Endodermal cell (in vitro differentiated cells): ENCODE data around the gene EXOC3L2. TPM values are rescaled to one million over a fixed set of nuclear protein-coding genes. Genes with fewer than 3 reads are reported as not detected.

Experiments
- DNase-seq: peaks from one replicate; pipeline ENCODE4 v3.0.0-alpha.2; 2017
- H3K27ac ChIP-seq: 2 replicates; pipeline ENCODE4 v1.5.1; 2013; ENCODE audit warnings: mild to moderate bottlenecking, low read depth, low read length, moderate library complexity
- H3K27me3 ChIP-seq: 2 replicates; pipeline ENCODE4 v1.6.1; 2013; ENCODE audit warnings: mild to moderate bottlenecking, low read length, moderate library complexity; ENCODE audit not compliant: insufficient read depth, control insufficient read depth, poor library complexity, severe bottlenecking
- H3K36me3 ChIP-seq: 2 replicates; pipeline ENCODE4 v1.7.0; 2013; ENCODE audit warnings: mild to moderate bottlenecking, low read length, moderate library complexity; ENCODE audit not compliant: control insufficient read depth, insufficient read depth
- H3K4me1 ChIP-seq: one replicate; pipeline ENCODE4 v1.7.0; 2013; ENCODE audit warnings: low read length; ENCODE audit not compliant: control insufficient read depth, insufficient read depth
- H3K4me3 ChIP-seq: 2 replicates; pipeline ENCODE4 v1.5.1; 2013; ENCODE audit warnings: mild to moderate bottlenecking, low read length, moderate library complexity
- H3K9ac ChIP-seq: 2 replicates; pipeline ENCODE4 v1.6.1; 2013; ENCODE audit warnings: mild to moderate bottlenecking, low read length, moderate library complexity; ENCODE audit not compliant: poor library complexity, severe bottlenecking; ENCODE audit errors: extremely low read depth
- H3K9me3 ChIP-seq: 2 replicates; pipeline ENCODE4 v1.6.1; 2013; ENCODE audit warnings: mild to moderate bottlenecking, low read length, moderate library complexity; ENCODE audit not compliant: control insufficient read depth
- H3K27ac Mint-ChIP-seq: 2 replicates; pipeline ENCODE4 v1.8.0; 2020; ENCODE audit warnings: mixed read lengths
- H3K27me3 Mint-ChIP-seq: 2 replicates; pipeline ENCODE4 v1.8.0; 2021; ENCODE audit warnings: mild to moderate bottlenecking, mixed read lengths; ENCODE audit not compliant: insufficient read depth
- H3K36me3 Mint-ChIP-seq: 2 replicates; pipeline ENCODE4 v1.8.0; 2020; ENCODE audit warnings: low read depth, mixed read lengths
- H3K4me1 Mint-ChIP-seq: 2 replicates; pipeline ENCODE4 v1.8.0; 2020; ENCODE audit warnings: mixed read lengths
- H3K4me3 Mint-ChIP-seq: 2 replicates; pipeline ENCODE4 v1.8.0; 2020; ENCODE audit warnings: mild to moderate bottlenecking, moderate library complexity, mixed read lengths
- H3K9me3 Mint-ChIP-seq: 2 replicates; pipeline ENCODE4 v1.8.0; 2020; ENCODE audit warnings: mild to moderate bottlenecking, mixed read lengths
- WGBS, 2 experiments: methylation state at CpG; one replicate each; pipeline versions ENCODE4 v1.1.5 to v1.1.7; 2013; ENCODE audit warnings: missing lambda C conversion rate in 2 of 2, mixed read lengths in 1 of 2; ENCODE audit not compliant: insufficient coverage in 1 of 2, insufficient read length in 1 of 2; 5-methylcytosine and 5-hydroxymethylcytosine counted together
- total RNA-seq, 2 donors: library from RNA; stranded (reverse); fragmentation: NEBNext Ultra II Directional in 1 of 2; extraction: Animal tissue kit (Norgen Biotek cat#: 25700) in 1 of 2; gene quantifications; 2 replicates in 1 of 2; 3 replicates in 1 of 2; pipeline ENCODE4 v1.2.1, GENCODE V29; 2021
- TF ChIP-seq, protein P1 (sequence below): fragments of 200-600 bp; sonication (generic); conservative IDR thresholded peaks from 2 replicates; pipeline ENCODE4 v1.5.0; 2021; ENCODE audit warnings: antibody characterized with exemption, mild to moderate bottlenecking

EXOC3L2 gene
- total RNA-seq, 2 donors from 2014 or later: 0.11 TPM; not detected in 1

DNA sequence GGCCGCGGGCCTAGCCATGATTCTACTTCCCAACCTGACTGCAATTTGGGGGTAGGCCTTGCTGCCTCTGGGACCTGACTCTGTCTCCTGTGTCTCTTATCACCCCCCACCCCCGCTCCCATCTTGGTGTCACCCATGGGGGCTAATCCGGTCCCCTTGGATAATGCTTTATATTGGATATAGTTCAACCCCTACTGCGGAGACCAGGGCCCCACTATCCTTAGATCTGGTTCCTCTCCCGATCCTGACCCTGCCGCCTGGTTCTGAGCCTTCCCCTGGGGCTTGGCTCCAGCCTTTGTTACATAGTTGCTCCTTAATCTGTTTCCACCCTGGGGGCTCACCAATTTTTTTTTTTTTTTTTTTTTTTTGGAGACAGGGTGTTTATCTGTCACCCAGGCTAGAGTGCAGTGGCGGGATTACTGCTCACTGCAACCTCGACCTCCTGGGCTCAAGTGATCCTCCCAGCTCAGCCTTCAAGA, 65.3 kb downstream of the EXOC3L2 start:
- Histone ChIP-seq H3K27ac (no peak overlapping the region), H3K9ac (peak overlapping the region; percentile 73), H3K36me3 (peaks cover 8% of the 10 kb centered on the region), H3K4me3 (peak overlapping the region; percentile 92), H3K4me1 (no peaks in the 10 kb centered on the region), H3K9me3 (no peaks in the 10 kb centered on the region), H3K27me3 (no peaks in the 10 kb centered on the region)
- H3K27ac Mint-ChIP-seq: no peak overlapping the region
- TF ChIP-seq, protein P1, sequence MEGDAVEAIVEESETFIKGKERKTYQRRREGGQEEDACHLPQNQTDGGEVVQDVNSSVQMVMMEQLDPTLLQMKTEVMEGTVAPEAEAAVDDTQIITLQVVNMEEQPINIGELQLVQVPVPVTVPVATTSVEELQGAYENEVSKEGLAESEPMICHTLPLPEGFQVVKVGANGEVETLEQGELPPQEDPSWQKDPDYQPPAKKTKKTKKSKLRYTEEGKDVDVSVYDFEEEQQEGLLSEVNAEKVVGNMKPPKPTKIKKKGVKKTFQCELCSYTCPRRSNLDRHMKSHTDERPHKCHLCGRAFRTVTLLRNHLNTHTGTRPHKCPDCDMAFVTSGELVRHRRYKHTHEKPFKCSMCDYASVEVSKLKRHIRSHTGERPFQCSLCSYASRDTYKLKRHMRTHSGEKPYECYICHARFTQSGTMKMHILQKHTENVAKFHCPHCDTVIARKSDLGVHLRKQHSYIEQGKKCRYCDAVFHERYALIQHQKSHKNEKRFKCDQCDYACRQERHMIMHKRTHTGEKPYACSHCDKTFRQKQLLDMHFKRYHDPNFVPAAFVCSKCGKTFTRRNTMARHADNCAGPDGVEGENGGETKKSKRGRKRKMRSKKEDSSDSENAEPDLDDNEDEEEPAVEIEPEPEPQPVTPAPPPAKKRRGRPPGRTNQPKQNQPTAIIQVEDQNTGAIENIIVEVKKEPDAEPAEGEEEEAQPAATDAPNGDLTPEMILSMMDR: no peak
- no peaks in the 10 kb centered on the region for H3K9me3 Mint-ChIP-seq
- peaks cover 4% of the 10 kb centered on the region for H3K36me3 Mint-ChIP-seq
- H3K4me1 Mint-ChIP-seq: peaks cover 2% of the 10 kb centered on the region
- H3K4me3 Mint-ChIP-seq: peak overlapping the region; percentile 87
- WGBS, 2 experiments: 69 to 80% methylated on average over 1 to 9 of the region's 9 CpGs
- H3K27me3 Mint-ChIP-seq: peaks cover 2% of the 10 kb centered on the region
- DNase-seq: no peak

DNA sequence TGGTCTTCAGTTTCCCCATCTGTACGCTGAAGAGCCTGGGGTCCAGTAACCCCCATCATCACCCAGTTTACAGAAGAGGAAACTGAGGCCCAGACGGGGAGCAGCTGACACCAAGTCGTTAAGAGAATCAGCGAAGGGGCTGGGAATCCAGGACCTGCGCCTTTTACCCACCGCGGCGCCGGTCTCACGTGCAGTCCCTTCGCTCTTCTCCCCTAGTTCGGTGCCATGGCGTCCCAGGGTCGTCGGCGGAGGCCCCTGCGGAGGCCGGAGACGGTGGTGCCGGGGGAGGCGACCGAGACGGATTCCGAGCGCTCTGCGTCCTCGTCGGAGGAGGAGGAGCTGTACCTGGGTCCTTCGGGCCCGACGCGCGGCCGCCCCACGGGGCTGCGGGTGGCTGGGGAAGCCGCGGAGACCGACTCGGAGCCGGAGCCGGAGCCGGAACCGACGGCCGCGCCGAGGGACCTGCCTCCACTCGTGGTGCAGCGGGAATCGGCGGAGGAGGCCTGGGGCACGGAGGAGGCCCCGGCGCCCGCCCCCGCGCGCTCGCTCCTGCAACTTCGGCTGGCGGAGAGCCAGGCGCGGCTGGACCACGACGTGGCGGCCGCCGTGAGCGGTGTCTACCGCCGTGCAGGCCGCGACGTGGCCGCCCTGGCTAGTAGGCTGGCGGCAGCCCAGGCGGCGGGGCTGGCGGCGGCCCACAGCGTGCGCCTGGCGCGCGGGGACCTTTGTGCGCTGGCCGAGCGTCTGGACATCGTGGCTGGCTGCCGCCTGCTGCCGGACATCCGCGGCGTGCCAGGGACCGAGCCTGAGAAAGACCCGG, 65.9 kb downstream of the EXOC3L2 start:
- Mint-ChIP-seq H3K4me3 (peak overlapping the region; percentile 87), H3K4me1 (peaks cover 2% of the 10 kb centered on the region), H3K27ac (peak overlapping the region; percentile 95), H3K9me3 (no peaks in the 10 kb centered on the region), H3K36me3 (peaks cover 4% of the 10 kb centered on the region), H3K27me3 (peaks cover 2% of the 10 kb centered on the region)
- peak overlapping the region; percentile 92 for H3K4me3 ChIP-seq
- H3K36me3 ChIP-seq: peaks cover 8% of the 10 kb centered on the region
- H3K27ac ChIP-seq: no peak overlapping the region
- H3K9ac ChIP-seq: peak overlapping the region; percentile 73
- H3K9me3 ChIP-seq: no peaks in the 10 kb centered on the region
- no peaks in the 10 kb centered on the region for H3K27me3 ChIP-seq
- WGBS, 2 experiments: 1 to 4% methylated on average over 58 to 97 of the region's 97 CpGs
- peak; percentile 65 for DNase-seq
- TF ChIP-seq, protein P1: no peak
- no peaks in the 10 kb centered on the region for H3K4me1 ChIP-seq

DNA sequence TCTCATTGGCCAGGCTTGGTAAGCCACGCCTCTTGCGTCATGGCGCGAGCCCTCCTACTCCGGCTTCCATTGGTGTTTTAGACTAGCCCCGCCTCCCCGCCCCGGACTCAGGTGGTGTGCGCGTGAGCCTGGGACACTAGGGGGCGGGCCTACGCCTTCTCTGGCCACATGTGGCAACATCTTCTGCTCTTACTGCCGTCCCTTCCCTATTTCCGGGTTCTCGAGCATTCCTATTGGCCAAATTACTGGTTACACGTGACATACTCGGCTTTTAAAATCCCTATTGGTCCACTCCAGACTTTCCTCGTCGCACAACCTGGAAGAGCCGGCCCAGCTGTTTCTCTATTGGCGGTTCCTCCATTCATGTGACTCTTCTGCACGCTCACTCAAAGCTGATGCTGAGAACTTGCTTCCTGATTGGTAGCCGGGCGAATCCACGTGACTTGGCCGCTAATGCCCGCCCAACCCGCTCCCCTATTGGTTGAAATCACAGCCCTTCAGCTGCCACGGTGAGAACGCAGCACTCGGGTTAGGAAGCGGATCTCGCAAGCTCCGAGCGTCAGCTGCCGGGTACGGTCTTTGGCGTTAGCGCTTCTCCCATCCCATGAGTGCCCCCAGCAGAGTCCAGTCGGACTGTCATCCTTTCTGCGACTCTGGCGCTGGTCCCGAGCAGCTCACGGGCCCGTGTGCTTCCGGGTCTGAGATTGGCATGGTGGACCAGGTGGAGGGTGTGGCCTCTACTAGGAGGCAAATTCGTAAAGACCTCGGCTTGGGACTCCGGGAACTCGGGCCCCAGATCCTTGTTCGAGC, 66.7 kb downstream of the EXOC3L2 start, which contains the start of gene BLOC1S3:
Gene BLOC1S3 (plus strand): TSS at position 523 of the 810 bp plus-strand sequence. CDS start 513 bp downstream, outside the sequence.
- peaks cover 2% of the 10 kb centered on the region for H3K4me1 Mint-ChIP-seq
- peak within 1 kb of the TSS; percentile 66 for H3K27ac ChIP-seq
- no peaks in the 10 kb centered on the region for H3K9me3 ChIP-seq
- no peaks in the 10 kb centered on the region for H3K9me3 Mint-ChIP-seq
- peak within 1 kb of the TSS; percentile 95 for H3K27ac Mint-ChIP-seq
- peak within 1 kb of the TSS; percentile 96 for H3K4me3 ChIP-seq
- peak within 1 kb of the TSS; percentile 73 for H3K9ac ChIP-seq
- peaks cover 4% of the 10 kb centered on the region for H3K36me3 Mint-ChIP-seq
- no peaks in the 10 kb centered on the region for H3K4me1 ChIP-seq
- peaks cover 2% of the 10 kb centered on the region for H3K27me3 Mint-ChIP-seq
- peak within 1 kb of the TSS; percentile 87 for H3K4me3 Mint-ChIP-seq
- TF ChIP-seq, protein P1: peak; percentile 74
- DNase-seq: peak; percentile 100
- H3K36me3 ChIP-seq: peaks cover 8% of the 10 kb centered on the region
- 0% methylated on average over 43 to 51 of the region's 51 CpGs for WGBS, 2 experiments
- H3K27me3 ChIP-seq: no peaks in the 10 kb centered on the region
